ENCODE data around the gene TGM1. TPM values are rescaled to one million over a fixed set of nuclear protein-coding genes. Genes with fewer than 3 reads are reported as not detected.

Gene TGM1
- total RNA-seq: 0.45 and 1.2 TPM in 2 replicates

GRCh38 chr14:24262821-24263733 is at the start of gene TGM1:
Gene TGM1 (minus strand): TSS chr14:24263177. CDS start chr14:24262352, 825 bp downstream.

DNA sequence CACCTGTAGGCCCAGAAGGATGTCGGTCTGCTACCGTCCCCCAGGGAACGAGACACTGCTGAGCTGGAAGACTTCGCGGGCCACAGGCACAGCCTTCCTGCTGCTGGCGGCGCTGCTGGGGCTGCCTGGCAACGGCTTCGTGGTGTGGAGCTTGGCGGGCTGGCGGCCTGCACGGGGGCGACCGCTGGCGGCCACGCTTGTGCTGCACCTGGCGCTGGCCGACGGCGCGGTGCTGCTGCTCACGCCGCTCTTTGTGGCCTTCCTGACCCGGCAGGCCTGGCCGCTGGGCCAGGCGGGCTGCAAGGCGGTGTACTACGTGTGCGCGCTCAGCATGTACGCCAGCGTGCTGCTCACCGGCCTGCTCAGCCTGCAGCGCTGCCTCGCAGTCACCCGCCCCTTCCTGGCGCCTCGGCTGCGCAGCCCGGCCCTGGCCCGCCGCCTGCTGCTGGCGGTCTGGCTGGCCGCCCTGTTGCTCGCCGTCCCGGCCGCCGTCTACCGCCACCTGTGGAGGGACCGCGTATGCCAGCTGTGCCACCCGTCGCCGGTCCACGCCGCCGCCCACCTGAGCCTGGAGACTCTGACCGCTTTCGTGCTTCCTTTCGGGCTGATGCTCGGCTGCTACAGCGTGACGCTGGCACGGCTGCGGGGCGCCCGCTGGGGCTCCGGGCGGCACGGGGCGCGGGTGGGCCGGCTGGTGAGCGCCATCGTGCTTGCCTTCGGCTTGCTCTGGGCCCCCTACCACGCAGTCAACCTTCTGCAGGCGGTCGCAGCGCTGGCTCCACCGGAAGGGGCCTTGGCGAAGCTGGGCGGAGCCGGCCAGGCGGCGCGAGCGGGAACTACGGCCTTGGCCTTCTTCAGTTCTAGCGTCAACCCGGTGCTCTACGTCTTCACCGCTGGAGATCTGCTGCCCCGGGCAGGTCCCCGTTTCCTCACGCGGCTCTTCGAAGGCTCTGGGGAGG is 47.9 kb upstream of the TGM1 start, which contains the start of gene LTB4R:
Gene LTB4R, plus strand, starts transcription at position 857 of the 959 bp plus-strand sequence. CDS start 4,150 bp downstream, outside the sequence.

DNA sequence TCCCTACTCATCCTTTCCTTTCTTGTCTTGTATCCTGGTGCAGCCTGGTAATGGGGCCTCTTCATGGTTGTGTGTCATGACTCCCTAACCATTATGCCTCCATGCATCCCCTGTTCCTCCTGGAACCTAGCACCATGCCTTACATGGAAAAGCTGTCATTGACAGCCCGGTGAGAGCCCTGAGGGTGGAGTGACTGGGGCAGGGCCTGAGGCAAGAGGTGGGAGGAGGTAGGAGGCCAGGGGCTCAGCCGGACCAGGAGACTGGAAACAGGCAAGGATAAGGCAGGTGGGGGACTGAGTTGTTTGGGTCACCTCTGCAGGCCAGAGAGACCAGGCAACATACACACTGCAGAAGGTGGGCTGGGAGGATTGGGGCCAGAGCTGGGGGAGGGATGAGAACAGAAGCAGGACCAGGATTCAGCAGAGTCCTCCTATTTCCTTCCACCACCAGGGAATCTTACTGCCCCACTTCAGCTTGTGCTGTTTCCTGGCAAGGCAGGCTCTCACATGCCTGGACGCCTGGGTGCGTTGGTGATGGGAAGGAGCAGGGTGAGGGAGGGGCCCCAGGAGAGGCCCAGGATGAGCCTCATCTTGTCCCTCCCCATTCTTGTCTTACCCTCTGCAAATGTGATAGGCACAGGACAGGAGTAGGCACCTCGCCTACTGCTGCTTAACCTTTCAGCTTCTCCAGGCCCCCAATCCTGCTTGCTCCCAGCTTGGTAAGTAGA is 46.7 kb upstream of the TGM1 start, which contains the start of gene LTB4R2:
Gene LTB4R2, plus strand, starts transcription at position 603 of the 727 bp plus-strand sequence. CDS start 525 bp downstream, outside the sequence.

GRCh38 chr14:24307575-24308341 is 44.8 kb upstream of the TGM1 start, which contains the start of gene CIDEB:
Gene CIDEB (minus strand): TSS chr14:24307977. CDS start chr14:24307858, 119 bp downstream.

GRCh38 chr14:24299255-24300191 is 36.5 kb upstream of the TGM1 start, which contains the start of the genes DHRS1 and NOP9:
Gene DHRS1 (minus strand): TSS chr14:24299780. CDS start chr14:24299106, 674 bp downstream.
Gene NOP9 (plus strand): TSS chr14:24299850. CDS start chr14:24299955, 105 bp downstream.

GRCh38 chr14:24271134-24271833 is 8.3 kb upstream of the TGM1 start, which contains the start of gene RABGGTA:
Gene RABGGTA (minus strand): TSS chr14:24271597. CDS start chr14:24271115, 482 bp downstream.

DNA sequence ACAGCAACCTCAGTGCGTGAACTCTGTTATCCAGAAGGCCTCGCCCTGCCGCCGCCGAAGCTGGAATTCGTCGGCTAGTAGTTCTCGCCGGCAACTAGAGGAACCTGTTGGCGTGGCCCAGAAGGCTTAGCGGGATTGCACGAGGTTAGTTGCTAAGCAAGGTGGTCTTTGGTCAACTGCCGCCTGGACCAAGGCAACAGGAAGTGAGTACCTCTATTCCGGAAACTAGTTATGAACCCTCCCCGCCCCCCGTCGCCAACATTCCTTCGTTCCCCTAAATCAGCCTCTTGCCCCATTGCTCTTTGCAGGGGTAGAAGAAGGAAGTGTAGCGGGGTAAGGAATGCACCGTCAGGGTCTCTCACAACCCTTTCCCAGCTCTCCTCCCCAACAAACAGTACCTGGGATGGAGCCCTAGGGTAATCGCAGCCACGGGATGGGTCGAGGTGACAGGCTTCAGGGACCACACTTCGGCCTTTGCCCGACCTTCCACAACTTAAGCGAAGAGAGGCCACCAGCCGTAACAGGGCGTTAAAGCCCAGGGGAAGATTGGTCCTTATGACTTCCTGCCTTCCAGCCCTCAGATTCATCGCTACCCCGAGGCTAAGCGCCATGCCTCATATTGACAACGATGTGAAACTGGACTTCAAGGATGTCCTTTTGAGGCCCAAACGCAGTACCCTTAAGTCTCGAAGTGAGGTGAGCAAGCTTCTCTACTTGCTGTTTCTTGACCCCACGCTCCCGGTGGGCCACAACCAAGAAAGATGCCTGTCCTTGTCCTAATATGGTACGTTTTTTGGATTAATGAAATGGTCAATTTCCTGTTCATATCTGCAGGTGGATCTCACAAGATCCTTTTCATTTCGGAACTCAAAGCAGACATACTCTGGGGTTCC is 30.1 kb downstream of the TGM1 start, which contains the start of gene GMPR2:
Gene GMPR2, plus strand, starts transcription at position 285 of the 893 bp plus-strand sequence. Its CDS starts 325 bp downstream, at position 610.

GRCh38 chr14:24232121-24232644 is 30.8 kb downstream of the TGM1 start, which contains the start of gene NEDD8:
Gene NEDD8 (minus strand): TSS chr14:24232367. CDS start chr14:24232267, 100 bp downstream.

GRCh38 chr14:24215495-24216344 is 47.3 kb downstream of the TGM1 start, which contains the start of gene MDP1:
Gene MDP1 (minus strand): TSS chr14:24216066. CDS start chr14:24215955, 111 bp downstream.

DNA sequence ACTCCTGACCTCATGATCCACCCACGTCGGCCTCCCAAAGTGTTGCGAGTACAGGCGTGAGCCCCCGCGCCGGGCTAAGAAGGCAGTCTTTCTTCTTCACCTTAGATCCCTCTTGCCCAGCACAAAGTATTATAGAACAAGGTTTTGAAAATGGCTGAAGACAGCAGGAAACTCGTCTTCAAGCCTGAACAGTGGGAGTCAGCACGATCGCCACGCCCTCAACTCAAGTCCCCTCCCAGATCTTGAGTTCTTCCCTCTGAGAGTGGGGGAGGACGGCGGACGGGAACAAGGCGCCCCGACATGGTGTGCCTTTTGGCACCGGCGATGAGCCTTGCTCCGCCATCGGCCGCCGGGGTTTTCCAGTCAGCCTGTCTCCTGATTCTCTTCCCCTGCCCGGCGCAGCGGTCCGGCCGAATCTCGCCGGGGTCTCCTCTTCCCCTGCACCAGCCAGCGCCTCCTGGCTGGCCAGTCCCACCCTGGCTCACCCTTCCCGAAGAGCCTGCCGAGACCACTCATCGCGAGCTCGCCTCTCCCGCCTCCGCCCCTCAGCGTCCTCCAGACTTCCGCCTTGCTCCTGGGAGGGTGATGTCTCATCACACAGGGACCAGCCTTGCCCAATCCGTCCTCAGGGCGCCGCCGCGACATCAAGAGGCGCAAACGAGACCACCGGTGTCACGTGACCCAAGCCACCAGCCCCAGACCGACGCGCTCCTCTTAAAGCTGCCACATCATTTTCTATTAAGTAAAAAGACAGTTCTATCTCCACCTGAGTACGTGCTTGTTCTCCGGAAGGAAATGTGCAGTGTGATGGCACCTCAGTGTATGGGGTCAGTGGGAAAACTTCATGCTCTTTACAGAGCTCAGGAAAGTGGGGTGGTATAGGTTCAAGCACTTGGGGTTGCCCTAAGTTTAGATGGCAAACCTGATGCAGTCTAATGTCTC is 49.8 kb downstream of the TGM1 start, which contains the start of gene CHMP4A:
Gene CHMP4A, minus strand, starts transcription at position 565 of the 942 bp plus-strand sequence. Its CDS starts 49 bp downstream, at position 516.

Other genes with a start within 250 kb of the TGM1 start
- under 0.01 TPM in 2 replicates for gene CARMIL3, start 211.2 kb downstream of the TGM1 start, total RNA-seq
- gene CPNE6, start 191.6 kb downstream of the TGM1 start, total RNA-seq: not detected in 2 replicates
- gene PCK2, start 168.9 kb downstream of the TGM1 start, total RNA-seq: 63.3 and 65.6 TPM in 2 replicates
- gene DCAF11, start 148.4 kb downstream of the TGM1 start, total RNA-seq: 42.2 and 43.7 TPM in 2 replicates
- 0.59 and 2.9 TPM in 2 replicates for gene NRL, start 148.2 kb downstream of the TGM1 start, total RNA-seq
- gene FITM1, start 132.5 kb downstream of the TGM1 start, total RNA-seq: not detected in 2 replicates
- 128 and 137 TPM in 2 replicates for gene PSME1, start 127.0 kb downstream of the TGM1 start, total RNA-seq
- 31.4 and 38.4 TPM in 2 replicates for gene EMC9, start 121.6 kb downstream of the TGM1 start, total RNA-seq
- gene PSME2, start 116.6 kb downstream of the TGM1 start, total RNA-seq: 70.1 and 79.7 TPM in 2 replicates
- 49.9 and 53.7 TPM in 2 replicates for gene RNF31, start 115.7 kb downstream of the TGM1 start, total RNA-seq
- gene IRF9, start 101.9 kb downstream of the TGM1 start, total RNA-seq: 36.3 and 39.8 TPM in 2 replicates
- 54.3 and 64.6 TPM in 2 replicates for gene REC8, start 91.1 kb downstream of the TGM1 start, total RNA-seq
- gene IPO4, start 74.4 kb downstream of the TGM1 start, total RNA-seq: 56.5 and 58.6 TPM in 2 replicates
- 58.4 and 59.5 TPM in 2 replicates for gene TM9SF1, start 67.7 kb downstream of the TGM1 start, total RNA-seq
- 0.17 TPM in 1 of 2 replicates, not detected in the other for gene TSSK4, start 57.5 kb downstream of the TGM1 start, total RNA-seq
- gene CHMP4A, start 49.7 kb downstream of the TGM1 start, total RNA-seq: 32.4 and 48.6 TPM in 2 replicates
- 18.2 and 19.6 TPM in 2 replicates for gene MDP1, start 47.1 kb downstream of the TGM1 start, total RNA-seq
- gene NEDD8, start 30.8 kb downstream of the TGM1 start, total RNA-seq: 234 and 246 TPM in 2 replicates
- 53.1 and 54.3 TPM in 2 replicates for gene GMPR2, start 30.2 kb downstream of the TGM1 start, total RNA-seq
- gene TINF2, start 20.6 kb downstream of the TGM1 start, total RNA-seq: 52.6 and 56.7 TPM in 2 replicates
- gene RABGGTA, start 8.4 kb upstream of the TGM1 start, total RNA-seq: 32.1 and 33.9 TPM in 2 replicates
- 27.4 and 28.2 TPM in 2 replicates for gene DHRS1, start 36.6 kb upstream of the TGM1 start, total RNA-seq
- gene NOP9, start 36.7 kb upstream of the TGM1 start, total RNA-seq: 17.2 and 18.5 TPM in 2 replicates
- gene CIDEB, start 44.8 kb upstream of the TGM1 start, total RNA-seq: 1.3 and 1.8 TPM in 2 replicates
- 1.0 and 3.0 TPM in 2 replicates for gene LTB4R2, start 47.0 kb upstream of the TGM1 start, total RNA-seq
- 0.84 and 1.0 TPM in 2 replicates for gene LTB4R, start 48.3 kb upstream of the TGM1 start, total RNA-seq
- 0.15 and 0.17 TPM in 2 replicates for gene ADCY4, start 71.9 kb upstream of the TGM1 start, total RNA-seq
- gene RIPK3, start 76.8 kb upstream of the TGM1 start, total RNA-seq: 0.45 and 0.84 TPM in 2 replicates
- gene NFATC4, start 105.0 kb upstream of the TGM1 start, total RNA-seq: 25.4 and 28.4 TPM in 2 replicates
- 7.9 and 9.6 TPM in 2 replicates for gene NYNRIN, start 135.8 kb upstream of the TGM1 start, total RNA-seq
- gene CBLN3, start 166.5 kb upstream of the TGM1 start, total RNA-seq: 0.34 and 0.74 TPM in 2 replicates
- gene KHNYN, start 166.8 kb upstream of the TGM1 start, total RNA-seq: 23.9 and 27.1 TPM in 2 replicates
- gene SDR39U1, start 179.6 kb upstream of the TGM1 start, total RNA-seq: 18.8 and 24.2 TPM in 2 replicates
- gene CMA1, start 245.1 kb upstream of the TGM1 start, total RNA-seq: not detected in 2 replicates

All from bronchus fibroblast of lung (primary cell).